Body of pancreas (tissue), 4 donors: ENCODE results near the gene RPRD1B.

Experiments used
- CTCF ChIP-seq, 7 experiments: fragments of 450-650 bp in 4 of 7; fragments of 200-600 bp in 3 of 7; sonication (generic) in 3 of 7; IDR thresholded peaks; one replicate each; pipeline ENCODE4 v1.5.1; 2016 to 2019; ENCODE audit warnings: antibody characterized with exemption in 7 of 7
- POLR2A ChIP-seq, 3 donors: fragments of 450-650 bp; IDR thresholded peaks; one replicate each; pipeline ENCODE4 v1.6.1; 2016; ENCODE audit warnings: antibody characterized with exemption in 3 of 3, mild to moderate bottlenecking in 2 of 3

DNA sequence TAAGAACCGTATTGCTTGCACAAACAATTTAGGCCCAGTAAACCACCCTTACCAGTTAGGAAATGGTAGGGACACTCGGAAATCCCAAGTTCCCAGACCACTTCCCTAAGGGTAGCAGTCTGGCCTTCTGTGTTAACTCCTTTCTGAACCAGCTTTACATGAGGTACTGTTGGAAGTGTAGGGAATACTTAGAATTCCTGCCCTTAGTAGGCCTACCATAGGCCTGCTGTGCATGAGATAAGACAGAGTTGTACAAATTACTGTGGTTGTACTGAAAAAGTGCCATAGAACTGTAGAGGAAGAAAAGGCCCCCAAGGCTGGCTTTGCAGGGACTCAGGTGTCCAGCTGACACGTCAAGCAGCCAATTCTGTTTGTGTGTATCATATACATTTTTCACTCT, 11.1 kb downstream of the RPRD1B start:
- TF ChIP-seq CTCF (IDR thresholded peaks at IDR 0.05) (no peak), POLR2A (IDR thresholded peaks at IDR 0.05) (no peak)
